Mucosa of descending colon (tissue), 3 donors: Measurements from ENCODE around the gene CTSD. TPM values are rescaled to one million over a fixed set of nuclear protein-coding genes. Genes with fewer than 3 reads are reported as not detected.
"Not testable (repeated sequence)": the region's sequence is repeated elsewhere in the genome, so short reads cannot be mapped to it uniquely, and the experiment has no call there.

Source experiments
- ATAC-seq: fragments of 200-7000 bp; cut with Tn5 transposase; one replicate; pipeline ENCODE4 v1.9.1; 2020; ENCODE audit warnings: mild to moderate bottlenecking, moderate library complexity
- DNase-seq, 3 donors: peaks; one replicate each; pipeline ENCODE4 v3.0.0-alpha.2; 2020
- H3K36me3 ChIP-seq: fragments of 200-600 bp; one replicate; pipeline ENCODE4 v1.8.0; 2021; ENCODE audit warnings: low read depth, mild to moderate bottlenecking
- H3K4me1 ChIP-seq: fragments of 200-600 bp; one replicate; pipeline ENCODE4 v1.8.0; 2021; ENCODE audit warnings: low read depth, mild to moderate bottlenecking
- H3K4me3 ChIP-seq: fragments of 200-600 bp; one replicate; pipeline ENCODE4 v1.8.0; 2021; ENCODE audit warnings: mild to moderate bottlenecking
- H3K9me3 ChIP-seq: fragments of 200-600 bp; one replicate; pipeline ENCODE4 v1.8.0; 2021; ENCODE audit warnings: mild to moderate bottlenecking
- intact Hi-C, 2 donors: fragments of 100-400 bp; cut with DNase I in 1 of 2; cut with micrococcal nuclease in 1 of 2; formaldehyde crosslinking; loops; one replicate each; pipeline versions ENCODE4 v1.11.0 to v1.11.1; 2022; cut with DNase I, micrococcal nuclease
- total RNA-seq, 3 donors: library from RNA; stranded (reverse); fragmentation: NEBNext Ultra II Directional in 2 of 3; extraction: Animal tissue kit (Norgen Biotek cat#: 25700) in 2 of 3; gene quantifications; one replicate each; pipeline versions ENCODE4 v1.2.1 to v1.2.4, GENCODE V29; 2021 to 2023
- TF ChIP-seq, protein P1 (sequence below): fragments of 200-600 bp; IDR thresholded peaks from one replicate; pipeline ENCODE4 v1.8.0; 2022; ENCODE audit warnings: antibody characterized with exemption, mild to moderate bottlenecking
- donor health status: DM: no; HTN: no; CAD: no; lungs with moderate emphysema.
- donor health status: DM: no; HTN: no; CAD: no.
- donor health status: DM: no; HTN: yes; CAD: no.

The CTSD gene
- total RNA-seq, 3 donors from 2014 or later, result 631 to 1,107 (median 1,007) TPM

DNA sequence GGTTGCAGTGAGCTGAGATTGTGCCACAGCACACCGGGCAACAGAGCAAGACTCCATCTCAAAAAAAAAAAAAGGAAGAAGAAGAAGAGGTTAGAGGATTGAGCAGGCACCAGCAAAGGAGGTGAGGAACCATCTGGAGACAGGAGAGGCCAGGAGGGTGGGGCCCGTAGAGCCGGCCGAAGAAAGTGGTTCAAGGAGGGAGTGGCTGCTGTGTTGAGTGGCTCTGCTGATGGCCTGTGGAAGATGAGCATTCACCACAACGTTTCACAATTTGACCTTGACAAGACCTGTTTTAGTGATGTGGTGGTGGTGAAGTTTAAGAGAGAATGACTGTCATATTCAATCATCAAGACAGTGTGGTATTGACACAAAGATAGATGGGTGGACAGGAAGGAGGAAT is 6.8 kb upstream of the CTSD start:
- peak in 1 of 3 donors; percentile 29 for DNase-seq
- Histone ChIP-seq H3K4me1 (peaks cover 8% of the 10 kb centered on the region), H3K4me3 (no peak overlapping the region), H3K36me3 (no peaks in the 10 kb centered on the region), H3K9me3 (no peaks in the 10 kb centered on the region)
- TF ChIP-seq, protein P1, sequence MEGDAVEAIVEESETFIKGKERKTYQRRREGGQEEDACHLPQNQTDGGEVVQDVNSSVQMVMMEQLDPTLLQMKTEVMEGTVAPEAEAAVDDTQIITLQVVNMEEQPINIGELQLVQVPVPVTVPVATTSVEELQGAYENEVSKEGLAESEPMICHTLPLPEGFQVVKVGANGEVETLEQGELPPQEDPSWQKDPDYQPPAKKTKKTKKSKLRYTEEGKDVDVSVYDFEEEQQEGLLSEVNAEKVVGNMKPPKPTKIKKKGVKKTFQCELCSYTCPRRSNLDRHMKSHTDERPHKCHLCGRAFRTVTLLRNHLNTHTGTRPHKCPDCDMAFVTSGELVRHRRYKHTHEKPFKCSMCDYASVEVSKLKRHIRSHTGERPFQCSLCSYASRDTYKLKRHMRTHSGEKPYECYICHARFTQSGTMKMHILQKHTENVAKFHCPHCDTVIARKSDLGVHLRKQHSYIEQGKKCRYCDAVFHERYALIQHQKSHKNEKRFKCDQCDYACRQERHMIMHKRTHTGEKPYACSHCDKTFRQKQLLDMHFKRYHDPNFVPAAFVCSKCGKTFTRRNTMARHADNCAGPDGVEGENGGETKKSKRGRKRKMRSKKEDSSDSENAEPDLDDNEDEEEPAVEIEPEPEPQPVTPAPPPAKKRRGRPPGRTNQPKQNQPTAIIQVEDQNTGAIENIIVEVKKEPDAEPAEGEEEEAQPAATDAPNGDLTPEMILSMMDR, result no peak
- ATAC-seq, result no peak
- intact Hi-C loops, result no loop called here

DNA sequence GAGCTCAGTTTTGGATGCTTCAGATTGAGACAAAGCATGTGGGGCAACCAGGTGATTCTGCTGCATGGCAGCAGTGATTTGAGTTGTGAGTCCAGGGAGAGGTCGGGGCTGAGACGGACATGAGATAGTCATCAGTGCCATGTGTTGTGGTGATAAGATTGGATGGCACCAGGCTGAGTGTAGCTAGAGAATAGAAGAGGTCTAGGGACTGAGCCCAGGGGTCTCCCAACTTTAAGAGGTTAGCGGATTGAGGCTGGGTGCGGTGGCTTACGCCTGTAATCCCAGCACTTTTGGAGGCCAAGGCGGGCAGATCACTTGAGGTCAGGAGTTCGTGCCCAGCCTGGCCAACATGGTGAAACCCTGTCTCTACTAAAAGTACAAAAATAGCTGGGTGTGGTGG is 6.3 kb upstream of the CTSD start:
- intact Hi-C loops, result no loop called here
- DNase-seq, result no peak
- no peak overlapping the region for H3K4me3 ChIP-seq

DNA sequence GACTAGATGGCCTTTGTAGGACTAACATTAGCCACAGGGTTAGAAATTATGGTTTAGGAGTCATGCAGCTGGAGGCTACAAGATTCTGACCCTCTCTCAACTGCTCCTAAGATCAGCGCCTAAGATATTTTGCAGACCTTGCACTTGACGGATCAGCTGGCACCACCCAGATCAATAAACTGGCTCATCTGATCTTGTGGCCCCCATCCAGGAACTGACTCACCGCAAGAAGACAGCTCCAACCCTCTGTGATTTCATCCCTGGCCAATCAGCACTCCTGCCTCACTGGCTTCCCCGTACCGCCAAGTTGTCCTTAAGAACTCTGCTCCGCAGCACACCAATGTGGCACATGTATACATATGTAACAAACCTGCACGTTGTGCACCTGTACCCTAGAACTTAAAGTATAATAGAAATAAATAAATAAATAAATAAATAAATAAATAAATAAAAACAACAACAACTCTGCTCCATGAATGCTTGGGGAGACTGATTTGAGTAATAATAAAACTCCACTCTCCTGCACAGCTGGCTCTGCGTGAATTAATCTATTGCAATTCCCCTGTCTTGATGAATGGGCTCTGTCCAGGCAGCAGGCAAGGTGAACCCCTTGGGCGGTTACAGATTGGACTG is 5.7 kb upstream of the CTSD start:
- peak in 2 of 3 donors; percentile 42 to 70 for DNase-seq
- peak; percentile 46 for ATAC-seq
- H3K4me3 ChIP-seq, H3K4me1 ChIP-seq, H3K36me3 ChIP-seq, intact Hi-C loops, H3K9me3 ChIP-seq: not testable (repeated sequence)

More for the DNA sequence above, 6.3 kb upstream of the CTSD start:
- Histone ChIP-seq H3K9me3 (no peaks in the 10 kb centered on the region), H3K36me3 (no peaks in the 10 kb centered on the region), H3K4me1 (peaks cover 8% of the 10 kb centered on the region)
- no peak for ATAC-seq
- TF ChIP-seq, protein P1, result no peak

DNA sequence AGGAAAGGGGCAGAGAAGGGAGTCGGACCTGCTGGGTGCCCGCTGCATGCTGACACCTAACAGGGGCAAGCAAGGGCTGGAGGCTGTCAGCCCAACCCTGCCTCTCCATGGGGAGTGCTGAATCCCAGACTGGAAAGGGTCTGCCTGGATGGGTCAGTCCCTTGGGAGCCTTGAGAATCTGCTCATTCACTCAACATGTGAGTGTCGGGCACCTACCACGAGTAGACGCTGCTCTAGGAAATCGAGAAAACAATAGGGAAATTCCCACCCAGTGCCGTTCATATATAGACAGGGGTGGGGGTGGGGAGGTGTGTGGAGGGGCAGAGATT is 4.4 kb upstream of the CTSD start:
- ATAC-seq (no peak), DNase-seq (peak in 1 of 3 donors; percentile 17)
- TF ChIP-seq, protein P1, result no peak
- no peaks in the 10 kb centered on the region for H3K36me3 ChIP-seq
- H3K4me1 ChIP-seq, result peaks cover 8% of the 10 kb centered on the region
- no peak overlapping the region for H3K4me3 ChIP-seq
- intact Hi-C loops, result no loop called here
- no peaks in the 10 kb centered on the region for H3K9me3 ChIP-seq

DNA sequence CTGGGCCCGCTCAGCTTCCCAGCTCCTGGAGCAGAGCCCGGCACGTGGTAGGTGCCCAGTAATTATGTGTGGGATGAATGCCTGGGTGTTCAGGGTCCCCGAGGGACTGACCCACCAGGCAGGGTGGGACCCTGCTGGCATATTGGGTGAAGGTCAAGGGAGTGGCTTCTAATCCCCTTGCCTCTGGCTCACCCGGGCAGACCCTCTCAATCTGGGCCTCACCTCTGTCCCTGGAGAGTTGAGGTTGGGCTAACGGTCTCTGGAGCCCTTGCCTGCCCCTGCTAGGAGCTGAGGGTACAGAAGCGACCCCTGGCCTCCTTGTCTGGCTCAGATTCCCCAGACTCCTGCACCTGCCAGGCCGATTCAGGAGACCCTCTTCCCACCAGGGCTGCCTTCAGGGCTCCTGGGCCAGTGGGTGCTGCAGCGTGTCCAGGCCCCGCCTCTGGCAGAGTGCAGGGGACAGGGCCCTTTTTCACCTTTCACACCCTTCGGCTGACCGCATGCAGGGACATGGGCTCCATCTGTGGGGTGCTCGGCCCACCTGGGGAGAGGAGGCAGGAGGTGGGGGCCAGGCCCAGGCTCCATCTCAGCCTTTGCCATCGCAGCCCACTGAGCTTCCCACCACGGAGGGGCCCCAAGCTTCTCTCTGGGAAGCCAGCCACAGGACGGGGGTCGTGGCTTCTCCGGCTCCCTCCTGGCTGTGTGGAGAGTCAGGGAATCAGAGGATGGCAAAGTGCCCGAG is 3.8 kb upstream of the CTSD start:
- H3K36me3 ChIP-seq, result no peaks in the 10 kb centered on the region

More for the DNA sequence above, 3.8 kb upstream of the CTSD start:
- H3K9me3 ChIP-seq, result no peaks in the 10 kb centered on the region
- no peak overlapping the region for H3K4me3 ChIP-seq
- peak in 1 of 3 donors; percentile 49 for DNase-seq
- H3K4me1 ChIP-seq, result peaks cover 14% of the 10 kb centered on the region
- no peak for ATAC-seq
- TF ChIP-seq, protein P1, result no peak
- intact Hi-C loops, result no loop called here
